Natural killer cell (primary cell): ENCODE measurements around the gene RNF26. TPM values are rescaled to one million over a fixed set of nuclear protein-coding genes. Genes with fewer than 3 reads are reported as not detected.

Source experiments
- ATAC-seq, 3 donors: fragments of 150-1000 bp in 2 of 3; fragments of 200-7000 bp in 1 of 3; cut with Tn5 transposase; 1 replicate in 1 of 3; 2 replicates in 2 of 3; pipeline ENCODE4 v1.10.0; 2021; ENCODE audit warnings: mild to moderate bottlenecking in 2 of 3, moderate library complexity in 2 of 3
- DNase-seq, 2 donors: peaks; one replicate each; pipeline versions ENCODE4 v3.0.0 to v3.0.0-alpha.2; 2013 to 2021; ENCODE audit warnings: mixed read lengths in 1 of 2
- H3K27ac ChIP-seq: one replicate; pipeline ENCODE4 v1.5.1; 2013; ENCODE audit warnings: mild to moderate bottlenecking, low read length
- H3K27me3 ChIP-seq: one replicate; pipeline ENCODE4 v1.6.1; 2013; ENCODE audit warnings: low read length; ENCODE audit not compliant: control insufficient read depth, insufficient read depth
- H3K36me3 ChIP-seq: one replicate; pipeline ENCODE4 v1.6.1; 2013; ENCODE audit warnings: low read length; ENCODE audit not compliant: control insufficient read depth, insufficient read depth
- H3K4me1 ChIP-seq: one replicate; pipeline ENCODE4 v1.6.1; 2013; ENCODE audit warnings: low read length; ENCODE audit not compliant: control insufficient read depth, insufficient read depth
- H3K4me3 ChIP-seq: one replicate; pipeline ENCODE4 v1.5.1; 2013; ENCODE audit warnings: low read length
- H3K9me3 ChIP-seq: one replicate; pipeline ENCODE4 v1.6.1; 2013; ENCODE audit warnings: low read length; ENCODE audit not compliant: control insufficient read depth, insufficient read depth
- H3K27ac Mint-ChIP-seq, 2 donors: one replicate each; pipeline ENCODE4 v1.8.0; 2022; ENCODE audit warnings: mild to moderate bottlenecking in 2 of 2, mixed read lengths in 2 of 2, moderate library complexity in 1 of 2
- H3K27me3 Mint-ChIP-seq, 2 donors: one replicate each; pipeline ENCODE4 v1.8.0; 2022; ENCODE audit warnings: low read depth in 2 of 2, mixed read lengths in 2 of 2
- H3K36me3 Mint-ChIP-seq: one replicate; pipeline ENCODE4 v1.8.0; 2022; ENCODE audit warnings: mixed read lengths
- H3K4me1 Mint-ChIP-seq, 2 donors: one replicate each; pipeline ENCODE4 v1.8.0; 2022; ENCODE audit warnings: mixed read lengths in 2 of 2
- H3K4me3 Mint-ChIP-seq: one replicate; pipeline ENCODE4 v1.8.0; 2022; ENCODE audit warnings: mild to moderate bottlenecking, moderate library complexity, mixed read lengths
- H3K9me3 Mint-ChIP-seq, 2 donors: one replicate each; pipeline ENCODE4 v1.8.0; 2022; ENCODE audit warnings: mixed read lengths in 2 of 2
- WGBS: methylation state at CpG from one replicate; pipeline ENCODE4 v1.1.7; 2013; ENCODE audit warnings: missing lambda C conversion rate; ENCODE audit not compliant: insufficient coverage; 5-methylcytosine and 5-hydroxymethylcytosine counted together
- intact Hi-C: fragments of 100-400 bp; cut with micrococcal nuclease; formaldehyde crosslinking; loops from one replicate; pipeline ENCODE4 v1.14.2; 2022
- total RNA-seq, 4 donors: library from RNA; stranded (reverse); fragments of 120-200 nt in 1 of 4; gene quantifications; one replicate each; pipeline versions ENCODE4 v1.2.3 to v1.2.4, GENCODE V29; 2013 to 2022
- TF ChIP-seq, protein P1 (sequence below): fragments of 200-600 bp; IDR thresholded peaks from one replicate; pipeline ENCODE4 v1.8.0; 2022; ENCODE audit warnings: antibody characterized with exemption

The RNF26 gene
- total RNA-seq, 3 donors from 2014 or later (not counting 1 experiment from before 2014, with no cell fraction given): 18.0 to 21.8 (median 18.1) TPM

- no peak overlapping the region for H3K27ac ChIP-seq
- DNase-seq: no peak
- TF ChIP-seq, protein P1, sequence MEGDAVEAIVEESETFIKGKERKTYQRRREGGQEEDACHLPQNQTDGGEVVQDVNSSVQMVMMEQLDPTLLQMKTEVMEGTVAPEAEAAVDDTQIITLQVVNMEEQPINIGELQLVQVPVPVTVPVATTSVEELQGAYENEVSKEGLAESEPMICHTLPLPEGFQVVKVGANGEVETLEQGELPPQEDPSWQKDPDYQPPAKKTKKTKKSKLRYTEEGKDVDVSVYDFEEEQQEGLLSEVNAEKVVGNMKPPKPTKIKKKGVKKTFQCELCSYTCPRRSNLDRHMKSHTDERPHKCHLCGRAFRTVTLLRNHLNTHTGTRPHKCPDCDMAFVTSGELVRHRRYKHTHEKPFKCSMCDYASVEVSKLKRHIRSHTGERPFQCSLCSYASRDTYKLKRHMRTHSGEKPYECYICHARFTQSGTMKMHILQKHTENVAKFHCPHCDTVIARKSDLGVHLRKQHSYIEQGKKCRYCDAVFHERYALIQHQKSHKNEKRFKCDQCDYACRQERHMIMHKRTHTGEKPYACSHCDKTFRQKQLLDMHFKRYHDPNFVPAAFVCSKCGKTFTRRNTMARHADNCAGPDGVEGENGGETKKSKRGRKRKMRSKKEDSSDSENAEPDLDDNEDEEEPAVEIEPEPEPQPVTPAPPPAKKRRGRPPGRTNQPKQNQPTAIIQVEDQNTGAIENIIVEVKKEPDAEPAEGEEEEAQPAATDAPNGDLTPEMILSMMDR: no peak
- intact Hi-C loops: no loop called here
- Mint-ChIP-seq H3K36me3 (no peaks in the 10 kb centered on the region), H3K4me3 (no peak overlapping the region), H3K27ac (no peak overlapping the region), H3K9me3 (no peaks in the 10 kb centered on the region), H3K27me3 (peaks cover 38 to 39% of the 10 kb centered on the region in 2 donors), H3K4me1 (peaks cover 0 to 14% of the 10 kb centered on the region in 2 donors)
- peaks cover 20% of the 10 kb centered on the region for H3K27me3 ChIP-seq
- ATAC-seq: no peak
- no peaks in the 10 kb centered on the region for H3K36me3 ChIP-seq
- 94% methylated on average over 6 of the region's 7 CpGs for WGBS
- H3K9me3 ChIP-seq: no peaks in the 10 kb centered on the region
- H3K4me1 ChIP-seq: peaks cover 20% of the 10 kb centered on the region
- no peak overlapping the region for H3K4me3 ChIP-seq
Observed at GRCh38 chr11:119343726-119344125, 9.4 kb downstream of the RNF26 start.

GRCh38 chr11:119344291-119345010, 10.1 kb downstream of the RNF26 start:
- Histone ChIP-seq H3K4me1 (peaks cover 18% of the 10 kb centered on the region), H3K27me3 (peaks cover 14% of the 10 kb centered on the region), H3K36me3 (no peaks in the 10 kb centered on the region), H3K4me3 (no peak overlapping the region), H3K9me3 (no peaks in the 10 kb centered on the region), H3K27ac (no peak overlapping the region)
- ATAC-seq: no peak
- TF ChIP-seq, protein P1: no peak
- intact Hi-C loops: no loop called here
- Mint-ChIP-seq H3K4me1 (peaks cover 0 to 7% of the 10 kb centered on the region in 2 donors), H3K27ac (no peak overlapping the region), H3K27me3 (peaks cover 33 to 34% of the 10 kb centered on the region in 2 donors), H3K9me3 (no peaks in the 10 kb centered on the region), H3K4me3 (no peak overlapping the region), H3K36me3 (no peaks in the 10 kb centered on the region)
- no peak for DNase-seq
- 74% methylated on average over 11 of the region's 14 CpGs for WGBS

GRCh38 chr11:119345685-119346084, 11.4 kb downstream of the RNF26 start:
- no peaks in the 10 kb centered on the region for H3K36me3 Mint-ChIP-seq
- intact Hi-C loops: no loop called here
- peaks cover 9% of the 10 kb centered on the region for H3K27me3 ChIP-seq

More at GRCh38 chr11:119345685-119346084, 11.4 kb downstream of the RNF26 start:
- H3K27me3 Mint-ChIP-seq: peaks cover 32 to 33% of the 10 kb centered on the region in 2 donors
- WGBS: 80% methylated on average over 10 of the region's 12 CpGs
- no peak overlapping the region for H3K27ac Mint-ChIP-seq
- Histone ChIP-seq H3K4me3 (no peak overlapping the region), H3K9me3 (no peaks in the 10 kb centered on the region), H3K36me3 (no peaks in the 10 kb centered on the region), H3K27ac (no peak overlapping the region), H3K4me1 (peaks cover 9% of the 10 kb centered on the region)
- ATAC-seq (no peak), DNase-seq (no peak)
- TF ChIP-seq, protein P1: no peak
- H3K9me3 Mint-ChIP-seq: no peaks in the 10 kb centered on the region
- no peak overlapping the region for H3K4me3 Mint-ChIP-seq
- peaks cover 0 to 10% of the 10 kb centered on the region in 2 donors for H3K4me1 Mint-ChIP-seq
